HCT116 (cell line): ENCODE measurements around the gene LMAN1L.

ENCODE experiments used
- CBX3 ChIP-seq: IDR thresholded peaks from 2 replicates; pipeline ENCODE4 v1.6.1; 2012; ENCODE audit warnings: low read depth
- CEBPB ChIP-seq: IDR thresholded peaks from 2 replicates; pipeline ENCODE4 v1.6.1; 2012; ENCODE audit warnings: low read depth
- CTCF ChIP-seq, 3 experiments: fragments of 200-600 bp in 1 of 3; sonication (generic) in 1 of 3; IDR thresholded peaks in 2 of 3; conservative IDR thresholded peaks in 1 of 3; 2 replicates each; pipeline ENCODE4 v1.5.1; 2012 to 2017; ENCODE audit warnings: low read depth in 2 of 3, low read length in 2 of 3, antibody characterized with exemption in 1 of 3, borderline replicate concordance in 1 of 3, control low read depth in 1 of 3, mild to moderate bottlenecking in 1 of 3, mixed read lengths in 1 of 3, mixed run types in 1 of 3, moderate library complexity in 1 of 3; ENCODE audit not compliant: insufficient read depth in 1 of 3
- EZH2 ChIP-seq: fragments of 200-600 bp; sonication (generic); IDR thresholded peaks from 2 replicates; pipeline ENCODE4 v1.6.1; 2017; ENCODE audit warnings: antibody characterized with exemption, mixed run types
- EZH2phosphoT487 ChIP-seq: fragments of 200-600 bp; IDR thresholded peaks from 2 replicates; pipeline ENCODE4 v1.6.1; 2018; ENCODE audit warnings: antibody characterized with exemption, borderline replicate concordance
- FOSL1 ChIP-seq: IDR thresholded peaks from 2 replicates; pipeline ENCODE4 v1.6.1; 2012; ENCODE audit warnings: low read depth
- JUND ChIP-seq: IDR thresholded peaks from 2 replicates; pipeline ENCODE4 v1.6.1; 2012
- MAX ChIP-seq: IDR thresholded peaks from 2 replicates; pipeline ENCODE4 v1.6.1; 2012
- POLR2A ChIP-seq: IDR thresholded peaks from 2 replicates; pipeline ENCODE4 v1.7.0; 2011; ENCODE audit warnings: borderline replicate concordance; ENCODE audit not compliant: insufficient read depth, insufficient read length; ENCODE audit errors: extremely low read depth
- REST ChIP-seq: IDR thresholded peaks from 2 replicates; pipeline ENCODE4 v1.6.1; 2012; ENCODE audit warnings: low read depth
- SIN3A ChIP-seq: IDR thresholded peaks from 2 replicates; pipeline ENCODE4 v1.6.1; 2012; ENCODE audit warnings: low read depth
- SRF ChIP-seq: IDR thresholded peaks from 2 replicates; pipeline ENCODE4 v1.6.1; 2012; ENCODE audit warnings: low read depth
- YY1 ChIP-seq: IDR thresholded peaks from 2 replicates; pipeline ENCODE4 v1.6.1; 2011; ENCODE audit warnings: low read length, low read depth, moderate library complexity, mild to moderate bottlenecking; ENCODE audit not compliant: insufficient replicate concordance; ENCODE audit errors: extremely low read depth
- ZNF274 ChIP-seq: fragments of 200-500 bp; sonication (Bioruptor generic); IDR thresholded peaks from 2 replicates; pipeline ENCODE4 v1.6.1; 2014; ENCODE audit warnings: mild to moderate bottlenecking, low read depth, low read length, inconsistent platforms

- no peak for TF ChIP-seq MAX
- no peak for TF ChIP-seq EZH2
- no peak for TF ChIP-seq CTCF (IDR thresholded peaks at IDR 0.05 in 2 of 3, conservative IDR thresholded peaks at IDR 0.05 in 1 of 3; ENCODE audit: borderline replicate concordance in 1 of 3, insufficient read depth in 1 of 3, low read depth in 2 of 3, low read length in 2 of 3)
- no peak for TF ChIP-seq CBX3
- no peak for TF ChIP-seq POLR2A
- no peak for TF ChIP-seq FOSL1
- no peak for TF ChIP-seq ZNF274
- TF ChIP-seq YY1, result no peak
- no peak for TF ChIP-seq EZH2phosphoT487
- no peak for TF ChIP-seq JUND
- TF ChIP-seq SIN3A, result no peak
- no peak for TF ChIP-seq CEBPB
- no peak for TF ChIP-seq REST
- TF ChIP-seq SRF, result no peak
Observed at GRCh38 chr15:74828835-74829234, 16.2 kb downstream of the LMAN1L start.
